GM23248 (cell line): ENCODE measurements around the gene AP5B1.

Experiments
- EZH2 ChIP-seq: fragments of 200-600 bp; sonication (generic); IDR thresholded peaks from 2 replicates; pipeline ENCODE4 v1.6.1; 2018; ENCODE audit warnings: antibody characterized with exemption, mild to moderate bottlenecking; ENCODE audit not compliant: insufficient read depth, poor library complexity, severe bottlenecking
- EZH2phosphoT487 ChIP-seq: fragments of 200-600 bp; sonication (generic); IDR thresholded peaks from 2 replicates; pipeline ENCODE4 v1.6.1; 2018; ENCODE audit warnings: antibody characterized with exemption, moderate library complexity, mild to moderate bottlenecking, low read depth; ENCODE audit not compliant: insufficient read depth

GRCh38 chr11:65767406-65767805 is 13.4 kb downstream of the AP5B1 start:
- TF ChIP-seq EZH2 (no peak), EZH2phosphoT487 (no peak)
